HEK293 (cell line): ENCODE results near the gene CDS1.

Experiments used
- CTCF ChIA-PET: fragments of 350-600 bp; formaldehyde crosslinking; extraction: SDS; loops from one replicate; lab custom pipeline; 2021; ENCODE audit warnings: antibody characterized with exemption; lab: Yijun Ruan, JAX
- POLR2A ChIA-PET: fragments of 300-600 bp; formaldehyde crosslinking; extraction: SDS; loops from one replicate; lab custom pipeline; 2020; ENCODE audit warnings: antibody characterized with exemption, inconsistent platforms; lab: Yijun Ruan, JAX
- H3K27ac ChIP-seq: fragments of 200-500 bp; sonication (Bioruptor generic); 2 replicates; pipeline ENCODE4 v1.5.1; 2014; ENCODE audit warnings: low read depth, low read length, control low read depth, inconsistent platforms; ENCODE audit errors: extremely low read depth
- H3K36me3 ChIP-seq, 2 experiments: fragments of 200-500 bp in 1 of 2; sonication (Bioruptor generic) in 1 of 2; 1 replicate in 1 of 2; 2 replicates in 1 of 2; pipeline ENCODE4 v1.5.1; 2014 to 2017; ENCODE audit warnings: inconsistent platforms in 2 of 2, low read length in 2 of 2; ENCODE audit not compliant: control insufficient read depth in 2 of 2, insufficient read depth in 1 of 2
- H3K4me1 ChIP-seq: fragments of 200-500 bp; sonication (Bioruptor generic); 2 replicates; pipeline ENCODE4 v1.5.1; 2014; ENCODE audit warnings: mild to moderate bottlenecking, low read length, inconsistent platforms; ENCODE audit not compliant: control insufficient read depth, insufficient read depth
- H3K4me3 ChIP-seq: 2 replicates; pipeline ENCODE4 v1.5.1; 2011; ENCODE audit warnings: low read depth, mild to moderate bottlenecking, control low read depth, low read length, moderate library complexity
- H3K9me3 ChIP-seq: fragments of 200-500 bp; sonication (Bioruptor generic); 2 replicates; pipeline ENCODE4 v1.5.1; 2014; ENCODE audit warnings: low read depth, low read length, inconsistent platforms; ENCODE audit not compliant: control insufficient read depth, insufficient read depth
- BCL11A ChIP-seq: fragments of 450-650 bp; formaldehyde crosslinking; IDR thresholded peaks from 2 replicates; pipeline ENCODE4 v1.5.1; 2016; ENCODE audit warnings: low read depth, missing biosample characterization, missing genetic modification characterization
- EGR2 ChIP-seq: fragments of 450-650 bp; formaldehyde crosslinking; IDR thresholded peaks from 2 replicates; pipeline ENCODE4 v1.5.1; 2016; ENCODE audit warnings: low read depth, missing biosample characterization, missing genetic modification characterization
- FEZF1 ChIP-seq: fragments of 450-650 bp; formaldehyde crosslinking; IDR thresholded peaks from 2 replicates; pipeline ENCODE4 v1.5.1; 2016; ENCODE audit warnings: missing biosample characterization, missing genetic modification characterization
- GFI1B ChIP-seq: fragments of 450-650 bp; formaldehyde crosslinking; IDR thresholded peaks from 2 replicates; pipeline ENCODE4 v1.5.1; 2016; ENCODE audit warnings: missing biosample characterization, missing genetic modification characterization
- PRDM10 ChIP-seq: fragments of 450-650 bp; formaldehyde crosslinking; IDR thresholded peaks from 2 replicates; pipeline ENCODE4 v1.5.1; 2016; ENCODE audit warnings: missing biosample characterization, missing genetic modification characterization
- REPIN1 ChIP-seq: fragments of 450-650 bp; formaldehyde crosslinking; IDR thresholded peaks from 2 replicates; pipeline ENCODE4 v1.5.1; 2017; ENCODE audit warnings: missing biosample characterization, missing genetic modification characterization, low read depth
- SP2 ChIP-seq: fragments of 450-650 bp; formaldehyde crosslinking; IDR thresholded peaks from 2 replicates; pipeline ENCODE4 v1.5.1; 2016; ENCODE audit warnings: missing biosample characterization, missing genetic modification characterization
- SP7 ChIP-seq: fragments of 450-650 bp; formaldehyde crosslinking; IDR thresholded peaks from 2 replicates; pipeline ENCODE4 v1.5.1; 2016; ENCODE audit warnings: missing biosample characterization, missing genetic modification characterization
- ZBTB7A ChIP-seq: fragments of 450-650 bp; formaldehyde crosslinking; IDR thresholded peaks from 2 replicates; pipeline ENCODE4 v1.5.1; 2016; ENCODE audit warnings: low read depth, missing biosample characterization, missing genetic modification characterization
- ZFHX2 ChIP-seq: fragments of 450-650 bp; formaldehyde crosslinking; conservative IDR thresholded peaks from 2 replicates; pipeline ENCODE4 v1.5.1; 2016; ENCODE audit warnings: missing biosample characterization, missing genetic modification characterization
- ZNF114 ChIP-seq: fragments of 450-650 bp; formaldehyde crosslinking; IDR thresholded peaks from 2 replicates; pipeline ENCODE4 v1.5.0; 2017; ENCODE audit warnings: missing biosample characterization, missing genetic modification characterization
- ZNF148 ChIP-seq: fragments of 450-650 bp; formaldehyde crosslinking; IDR thresholded peaks from 2 replicates; pipeline ENCODE4 v1.5.0; 2017; ENCODE audit warnings: missing biosample characterization, missing genetic modification characterization, borderline replicate concordance
- ZNF155 ChIP-seq: fragments of 450-650 bp; formaldehyde crosslinking; IDR thresholded peaks from 2 replicates; pipeline ENCODE4 v1.5.1; 2016; ENCODE audit warnings: missing biosample characterization, missing genetic modification characterization
- ZNF248 ChIP-seq: fragments of 450-650 bp; formaldehyde crosslinking; IDR thresholded peaks from 2 replicates; pipeline ENCODE4 v1.5.1; 2017; ENCODE audit warnings: missing biosample characterization, missing genetic modification characterization
- ZNF37A ChIP-seq: fragments of 450-650 bp; IDR thresholded peaks from 2 replicates; pipeline ENCODE4 v1.5.1; 2018; ENCODE audit warnings: missing biosample characterization, missing genetic modification characterization
- ZNF394 ChIP-seq: fragments of 450-650 bp; formaldehyde crosslinking; IDR thresholded peaks from 2 replicates; pipeline ENCODE4 v1.5.1; 2016; ENCODE audit warnings: missing biosample characterization, missing genetic modification characterization, mild to moderate bottlenecking, moderate library complexity, borderline replicate concordance
- ZNF416 ChIP-seq: fragments of 450-650 bp; formaldehyde crosslinking; IDR thresholded peaks from 2 replicates; pipeline ENCODE4 v1.5.1; 2016; ENCODE audit warnings: missing biosample characterization, missing genetic modification characterization
- ZNF433 ChIP-seq: fragments of 450-650 bp; formaldehyde crosslinking; IDR thresholded peaks from 2 replicates; pipeline ENCODE4 v1.5.1; 2016; ENCODE audit warnings: missing biosample characterization, missing genetic modification characterization, low read depth
- ZNF48 ChIP-seq: fragments of 450-650 bp; formaldehyde crosslinking; IDR thresholded peaks from 2 replicates; pipeline ENCODE4 v1.5.1; 2016; ENCODE audit warnings: missing biosample characterization, missing genetic modification characterization
- ZNF560 ChIP-seq: fragments of 450-650 bp; formaldehyde crosslinking; IDR thresholded peaks from 2 replicates; pipeline ENCODE4 v1.5.1; 2017; ENCODE audit warnings: missing biosample characterization, missing genetic modification characterization, borderline replicate concordance
- ZNF571 ChIP-seq: fragments of 450-650 bp; formaldehyde crosslinking; IDR thresholded peaks from 2 replicates; pipeline ENCODE4 v1.5.0; 2017; ENCODE audit warnings: missing biosample characterization, missing genetic modification characterization
- ZNF585B ChIP-seq: fragments of 450-650 bp; formaldehyde crosslinking; IDR thresholded peaks from 2 replicates; pipeline ENCODE4 v1.5.1; 2016; ENCODE audit warnings: missing biosample characterization, missing genetic modification characterization
- ZNF621 ChIP-seq: fragments of 450-650 bp; formaldehyde crosslinking; IDR thresholded peaks from 2 replicates; pipeline ENCODE4 v1.5.1; 2017; ENCODE audit warnings: missing biosample characterization, missing genetic modification characterization
- ZNF623 ChIP-seq: fragments of 450-650 bp; formaldehyde crosslinking; IDR thresholded peaks from 2 replicates; pipeline ENCODE4 v1.5.1; 2016; ENCODE audit warnings: missing biosample characterization, missing genetic modification characterization
- ZNF639 ChIP-seq: fragments of 450-650 bp; formaldehyde crosslinking; IDR thresholded peaks from 2 replicates; pipeline ENCODE4 v1.5.1; 2016; ENCODE audit warnings: missing biosample characterization, missing genetic modification characterization
- ZNF76 ChIP-seq: fragments of 450-650 bp; formaldehyde crosslinking; IDR thresholded peaks from 2 replicates; pipeline ENCODE4; 2016; ENCODE audit warnings: low read depth, missing biosample characterization, missing genetic modification characterization, borderline replicate concordance

CDS1 gene

GRCh38 chr4:84639145-84639544 is 56.2 kb downstream of the CDS1 start:
- POLR2A ChIA-PET, result no interaction called here
- H3K36me3 ChIP-seq, result peaks cover 10 to 30% of the 10 kb centered on the region in 2 experiments; a peak in 2 of 3 replicates

GRCh38 chr4:84644087-84644486 is 61.2 kb downstream of the CDS1 start:
- Histone ChIP-seq H3K4me1 (no peaks in the 10 kb centered on the region), H3K4me3 (no peak overlapping the region)
- TF ChIP-seq ZNF248, result no peak
- TF ChIP-seq ZFHX2 (tag by site-specific recombination), result no peak
- TF ChIP-seq ZBTB7A (tag by site-specific recombination), result no peak
- TF ChIP-seq ZNF585B (tag by site-specific recombination), result no peak
- TF ChIP-seq ZNF571, result no peak
- TF ChIP-seq SP7 (tag by site-specific recombination), result no peak
- no peak for TF ChIP-seq BCL11A (tag by site-specific recombination)
- no peak for TF ChIP-seq ZNF416
- no peak for TF ChIP-seq ZNF114 (tag by site-specific recombination)
- TF ChIP-seq ZNF560, result no peak
- no peak for TF ChIP-seq ZNF394
- TF ChIP-seq EGR2 (tag by site-specific recombination), result no peak
- no peak for TF ChIP-seq PRDM10 (tag by site-specific recombination)
- TF ChIP-seq ZNF623 (tag by site-specific recombination), result no peak
- TF ChIP-seq FEZF1 (tag by site-specific recombination), result no peak
- no peak for TF ChIP-seq ZNF48 (tag by site-specific recombination)
- TF ChIP-seq ZNF148 (tag by site-specific recombination), result no peak
- TF ChIP-seq, all 188 proteins: peak for 0
- H3K36me3 ChIP-seq, result peaks cover 10 to 41% of the 10 kb centered on the region in 2 experiments; a peak in 2 of 3 replicates
- ChIA-PET POLR2A (no interaction called here), CTCF (no interaction called here)
- H3K27ac ChIP-seq, result no peak overlapping the region
- no peaks in the 10 kb centered on the region for H3K9me3 ChIP-seq

More at GRCh38 chr4:84639145-84639544, 56.2 kb downstream of the CDS1 start:
- no peaks in the 10 kb centered on the region for H3K4me1 ChIP-seq
- H3K27ac ChIP-seq, result no peak overlapping the region
- no peaks in the 10 kb centered on the region for H3K9me3 ChIP-seq
- no peak overlapping the region for H3K4me3 ChIP-seq
- TF ChIP-seq ZNF76 (tag by site-specific recombination) (no peak), ZNF37A (tag by site-specific recombination) (no peak), ZNF433 (tag by site-specific recombination) (no peak), FEZF1 (tag by site-specific recombination) (no peak), ZBTB7A (tag by site-specific recombination) (no peak), ZNF155 (tag by site-specific recombination) (no peak), GFI1B (tag by site-specific recombination) (no peak), REPIN1 (tag by site-specific recombination) (no peak), SP2 (tag by site-specific recombination) (no peak), ZNF639 (tag by site-specific recombination) (no peak), ZNF621 (tag by site-specific recombination) (no peak)
- CTCF ChIA-PET, result interaction anchor here (0.7 to 1.4 kb wide), 2 partner anchors 40 to 61 kb away, joined by 3 to 5 read pairs; no protein-coding TSS in a partner anchor
